Esophagus muscularis mucosa (tissue), 4 donors: ENCODE data around the gene CACNB4. TPM values are rescaled to one million over a fixed set of nuclear protein-coding genes. Genes with fewer than 3 reads are reported as not detected.
"Not testable (repeated sequence)": the region's sequence is repeated elsewhere in the genome, so short reads cannot be mapped to it uniquely, and the experiment has no call there.

Experiments used
- DNase-seq: peaks from one replicate; pipeline ENCODE4 v3.0.0-alpha.2; 2017; ENCODE audit errors: extremely low spot score
- H3K27ac ChIP-seq, 4 donors: fragments of 200-600 bp; sonication (generic); replicated peaks in 1 of 4; 1 replicate in 3 of 4; 2 replicates in 1 of 4; pipeline ENCODE4 v1.5.1; 2016 to 2019; ENCODE audit warnings: mild to moderate bottlenecking in 1 of 4
- H3K27me3 ChIP-seq, 4 donors: fragments of 200-600 bp; sonication (generic); one replicate each; pipeline versions ENCODE4 v1.5.1 to v1.6.0; 2016 to 2019
- H3K36me3 ChIP-seq, 4 donors: fragments of 200-600 bp; sonication (generic); one replicate each; pipeline ENCODE4 v1.5.1; 2016 to 2019
- H3K4me1 ChIP-seq, 4 donors: fragments of 200-600 bp; sonication (generic); one replicate each; pipeline ENCODE4 v1.5.1; 2016 to 2019
- H3K4me3 ChIP-seq, 4 donors: fragments of 200-600 bp; sonication (generic); 1 replicate in 2 of 4; 2 replicates in 2 of 4; pipeline ENCODE4 v1.5.1; 2016 to 2019; ENCODE audit warnings: mild to moderate bottlenecking in 4 of 4, moderate library complexity in 1 of 4
- H3K9me3 ChIP-seq, 4 donors: fragments of 200-600 bp; sonication (generic); 1 replicate in 3 of 4; 2 replicates in 1 of 4; pipeline ENCODE4 v1.5.1; 2016 to 2019
- CTCF ChIP-seq, 3 experiments: fragments of 200-600 bp in 2 of 3; fragments of 450-650 bp in 1 of 3; sonication (generic) in 2 of 3; IDR thresholded peaks; one replicate each; pipeline ENCODE4 v1.5.1; 2017 to 2019; ENCODE audit warnings: antibody characterized with exemption in 3 of 3, mild to moderate bottlenecking in 2 of 3, moderate library complexity in 1 of 3
- EP300 ChIP-seq: sonication (generic); formaldehyde crosslinking; IDR thresholded peaks from one replicate; pipeline ENCODE4 v1.6.1; 2017; ENCODE audit warnings: antibody characterized with exemption
- POLR2A ChIP-seq: fragments of 450-650 bp; IDR thresholded peaks from one replicate; pipeline ENCODE4 v1.6.1; 2017; ENCODE audit warnings: antibody characterized with exemption, moderate library complexity, mild to moderate bottlenecking, low read depth
- POLR2AphosphoS5 ChIP-seq, 2 donors: sonication (generic); formaldehyde crosslinking; IDR thresholded peaks; one replicate each; pipeline ENCODE4 v1.6.1; 2017; ENCODE audit warnings: antibody characterized with exemption in 2 of 2
- WGBS: methylation state at CpG from one replicate; pipeline ENCODE4 v1.1.5; 2018; 5-methylcytosine and 5-hydroxymethylcytosine counted together
- intact Hi-C: fragments of 100-400 bp; cut with DNase I; formaldehyde crosslinking; loops from one replicate; pipeline ENCODE4 v1.15.1; 2023
- total RNA-seq, 4 donors: library from RNA; depleted of rRNA; stranded (reverse); fragments of >200 nt; gene quantifications; one replicate each; pipeline versions ENCODE4 v1.1.0 to v1.2.1, GENCODE V29; 2016

The CACNB4 gene
- total RNA-seq, 4 donors from 2014 or later = 1.7 to 3.5 (median 2.3) TPM

GRCh38 chr2:152126664-152127063 is 27.8 kb upstream of the CACNB4 start:
- Histone ChIP-seq H3K4me3 (no peak overlapping the region), H3K27me3 (no peaks in the 10 kb centered on the region), H3K4me1 (no peaks in the 10 kb centered on the region), H3K36me3 (peaks cover 6 to 67% (median 46%) of the 10 kb centered on the region in 4 donors), H3K27ac (no peak overlapping the region), H3K9me3 (no peaks in the 10 kb centered on the region)
- TF ChIP-seq POLR2A (no peak), EP300 (no peak), POLR2AphosphoS5 (IDR thresholded peaks at IDR 0.05) (no peak), CTCF (IDR thresholded peaks at IDR 0.05) (no peak)
- intact Hi-C loops = no loop called here
- WGBS = 84% methylated on average over 4 of the region's 4 CpGs
- DNase-seq = no peak

- intact Hi-C loops = no loop called here
- no peak overlapping the region for H3K4me3 ChIP-seq
- H3K9me3 ChIP-seq = no peaks in the 10 kb centered on the region
- H3K36me3 ChIP-seq = peaks cover 6 to 67% (median 51%) of the 10 kb centered on the region in 4 donors
- WGBS = 100% methylated on average over 2 of the region's 2 CpGs
- DNase-seq = no peak
- TF ChIP-seq POLR2AphosphoS5 (IDR thresholded peaks at IDR 0.05) (no peak), EP300 (no peak), CTCF (IDR thresholded peaks at IDR 0.05) (no peak), POLR2A (no peak)
- no peaks in the 10 kb centered on the region for H3K27me3 ChIP-seq
- no peak overlapping the region for H3K27ac ChIP-seq
- no peaks in the 10 kb centered on the region for H3K4me1 ChIP-seq
Measured at GRCh38 chr2:152122161-152122560, 23.3 kb upstream of the CACNB4 start.

- 56% methylated on average over 1 of the region's 1 CpG for WGBS
- TF ChIP-seq POLR2AphosphoS5 (IDR thresholded peaks at IDR 0.05) (no peak), POLR2A (no peak), CTCF (IDR thresholded peaks at IDR 0.05) (no peak), EP300 (no peak)
- intact Hi-C loops = no loop called here
- H3K27ac ChIP-seq = no peak overlapping the region
- H3K9me3 ChIP-seq = no peaks in the 10 kb centered on the region
- peaks cover 6 to 64% (median 41%) of the 10 kb centered on the region in 4 donors for H3K36me3 ChIP-seq
- DNase-seq = no peak
- H3K4me1 ChIP-seq = no peaks in the 10 kb centered on the region
- no peak overlapping the region for H3K4me3 ChIP-seq
- H3K27me3 ChIP-seq = no peaks in the 10 kb centered on the region
Measured at GRCh38 chr2:152120430-152120829, 21.6 kb upstream of the CACNB4 start.

- H3K27ac ChIP-seq = no peak overlapping the region
- no peak for TF ChIP-seq POLR2AphosphoS5 (IDR thresholded peaks at IDR 0.05)
- DNase-seq = no peak
- H3K27me3 ChIP-seq = no peaks in the 10 kb centered on the region
- H3K4me1 ChIP-seq = no peaks in the 10 kb centered on the region
- 95% methylated on average over 3 of the region's 3 CpGs for WGBS
- H3K4me3 ChIP-seq = no peak overlapping the region
- intact Hi-C loops = loop anchor here (5.0 kb wide), 1 partner anchor 79 kb away; no protein-coding TSS in a partner anchor
- peaks cover 0 to 22% (median 11%) of the 10 kb centered on the region in 4 donors for H3K36me3 ChIP-seq
- no peaks in the 10 kb centered on the region for H3K9me3 ChIP-seq
Measured at GRCh38 chr2:152115952-152116351, 17.1 kb upstream of the CACNB4 start.

GRCh38 chr2:152114366-152114765 is 15.5 kb upstream of the CACNB4 start:
- Histone ChIP-seq H3K4me1 (no peaks in the 10 kb centered on the region), H3K36me3 (peaks cover 0 to 6% (median under 1%) of the 10 kb centered on the region in 4 donors), H3K4me3 (no peak overlapping the region), H3K27me3 (no peaks in the 10 kb centered on the region), H3K27ac (no peak overlapping the region), H3K9me3 (no peaks in the 10 kb centered on the region)
- intact Hi-C loops = no loop called here
- no peak for DNase-seq
- no peak for TF ChIP-seq POLR2A
- TF ChIP-seq EP300 = no peak
- 92% methylated on average over 3 of the region's 3 CpGs for WGBS

- DNase-seq, H3K4me1 ChIP-seq, H3K27ac ChIP-seq, intact Hi-C loops, H3K27me3 ChIP-seq, H3K36me3 ChIP-seq, H3K9me3 ChIP-seq, H3K4me3 ChIP-seq: not testable (repeated sequence)
- WGBS = 93% methylated on average over 13 of the region's 13 CpGs
Measured at GRCh38 chr2:152107140-152107539, 8.3 kb upstream of the CACNB4 start.
